ENCODE measurements around the gene NCOA6.

- TF ChIP-seq CTCF (IDR thresholded peaks at IDR 0.05) (no peak), EZH2 (IDR thresholded peaks at IDR 0.05; ENCODE audit: borderline replicate concordance, insufficient read depth, low read depth, low read length, poor library complexity, severe bottlenecking) (no peak)
Observed at GRCh38 chr20:34792687-34793363, 32.6 kb downstream of the NCOA6 start.

All from B cell (primary cell).